ENCODE measurements around the gene SPEG. TPM values are rescaled to one million over a fixed set of nuclear protein-coding genes. Genes with fewer than 3 reads are reported as not detected.

SPEG gene
- total RNA-seq, 2 donors from 2014 or later = 82.2 to 90.8 TPM

DNA sequence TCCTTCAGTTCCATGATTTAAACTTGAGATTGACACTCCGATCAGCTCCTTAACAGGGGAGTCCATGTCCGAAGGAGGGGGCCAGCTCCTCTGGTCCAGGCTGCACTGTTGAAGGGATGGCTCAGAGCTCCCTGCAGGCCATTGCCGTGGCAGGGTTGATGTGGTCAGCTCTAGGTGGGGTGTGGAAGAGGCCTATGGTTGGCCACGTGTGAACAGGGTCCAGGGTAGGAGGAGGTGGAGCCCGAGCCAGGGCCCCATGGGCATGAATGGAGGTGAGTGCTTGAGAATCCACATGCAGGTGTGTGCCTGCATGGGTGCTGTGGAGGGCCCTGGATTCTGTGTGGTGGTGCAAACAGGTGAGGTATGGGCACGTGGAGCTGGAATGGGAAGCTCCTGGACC is 1.1 kb downstream of the SPEG start:
- Histone ChIP-seq H3K9me3 (no peaks in the 10 kb centered on the region), H3K36me3 (no peaks in the 10 kb centered on the region), H3K4me3 (peak overlapping the region; percentile 46 to 58), H3K4me1 (peaks cover 0 to 26% of the 10 kb centered on the region in 2 donors), H3K27ac (peak overlapping the region; percentile 89 to 93), H3K27me3 (no peaks in the 10 kb centered on the region)
- TF ChIP-seq CTCF (IDR thresholded peaks at IDR 0.05) = no peak
- no peak for DNase-seq (ENCODE audit: low spot score)

GRCh38 chr2:219436491-219436890 is 1.8 kb downstream of the SPEG start:
- no peaks in the 10 kb centered on the region for H3K36me3 ChIP-seq
- H3K27ac ChIP-seq = peak overlapping the region; percentile 89 to 93
- TF ChIP-seq CTCF (IDR thresholded peaks at IDR 0.05) = no peak
- H3K27me3 ChIP-seq = no peaks in the 10 kb centered on the region
- DNase-seq (ENCODE audit: low spot score) = no peak
- peak overlapping the region in 1 of 2 donors; percentile 58 for H3K4me3 ChIP-seq
- H3K4me1 ChIP-seq = peaks cover 0 to 33% of the 10 kb centered on the region in 2 donors
- H3K9me3 ChIP-seq = no peaks in the 10 kb centered on the region

DNA sequence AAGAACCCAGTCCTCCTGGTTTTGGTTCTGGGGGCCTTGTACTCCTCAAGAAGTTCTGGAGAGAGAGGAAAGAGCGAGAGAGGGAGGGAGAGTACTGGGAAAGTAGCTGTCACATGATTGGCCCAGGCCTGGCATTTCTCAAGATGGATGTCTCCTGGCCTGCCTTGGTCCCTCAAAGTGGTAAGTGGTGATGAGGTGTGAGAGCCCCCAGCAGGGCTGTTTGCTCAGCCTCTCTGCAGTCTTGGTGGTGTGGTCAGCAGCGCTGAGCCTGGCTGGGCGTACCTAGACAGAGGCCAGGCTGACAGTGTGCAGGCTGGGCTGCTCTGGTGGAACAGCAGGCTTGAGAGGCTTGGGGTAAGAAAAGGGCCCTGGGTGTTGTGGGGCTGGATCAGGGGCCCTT is 2.5 kb downstream of the SPEG start:
- no peak for DNase-seq (ENCODE audit: low spot score)
- H3K9me3 ChIP-seq = no peaks in the 10 kb centered on the region
- peaks cover 0 to 37% of the 10 kb centered on the region in 2 donors for H3K4me1 ChIP-seq
- peak overlapping the region; percentile 89 to 93 for H3K27ac ChIP-seq
- H3K27me3 ChIP-seq = no peaks in the 10 kb centered on the region
- no peaks in the 10 kb centered on the region for H3K36me3 ChIP-seq
- no peak for TF ChIP-seq CTCF (IDR thresholded peaks at IDR 0.05)
- H3K4me3 ChIP-seq = no peak overlapping the region

DNA sequence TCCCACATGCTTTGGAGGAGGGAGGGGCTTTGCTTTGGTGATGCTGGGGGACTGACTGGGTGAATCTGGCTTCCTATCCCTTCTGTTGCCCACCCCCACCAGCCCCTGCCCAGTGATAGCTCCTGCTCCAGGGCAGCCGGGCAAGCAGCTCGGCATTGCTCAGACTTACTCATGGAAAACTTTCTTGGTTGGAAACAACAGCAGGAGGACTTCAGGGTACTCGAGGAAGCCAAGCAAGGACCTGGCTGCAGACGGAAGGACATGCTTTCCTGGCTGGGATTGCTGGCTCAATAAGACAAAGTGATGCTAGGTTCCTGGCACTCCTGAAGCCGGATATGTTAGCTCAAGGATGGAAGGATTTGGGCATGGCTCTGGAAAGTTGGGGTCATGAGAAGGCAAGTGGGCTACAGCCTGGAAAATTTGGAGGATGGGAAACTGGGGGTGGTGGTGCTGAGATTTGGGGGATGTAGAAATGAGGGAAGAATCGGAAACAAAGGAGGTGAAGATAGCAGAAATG is 3.1 kb downstream of the SPEG start:
- no peak for DNase-seq (ENCODE audit: low spot score)
- Histone ChIP-seq H3K4me3 (no peak overlapping the region), H3K4me1 (peaks cover 0 to 43% of the 10 kb centered on the region in 2 donors), H3K36me3 (no peaks in the 10 kb centered on the region), H3K27me3 (no peaks in the 10 kb centered on the region), H3K27ac (peak overlapping the region; percentile 89 to 93), H3K9me3 (no peaks in the 10 kb centered on the region)
- TF ChIP-seq CTCF (IDR thresholded peaks at IDR 0.05) = no peak

GRCh38 chr2:219438453-219438852 is 3.8 kb downstream of the SPEG start:
- Histone ChIP-seq H3K4me1 (peaks cover 0 to 50% of the 10 kb centered on the region in 2 donors), H3K9me3 (no peaks in the 10 kb centered on the region), H3K27me3 (no peaks in the 10 kb centered on the region), H3K4me3 (no peak overlapping the region), H3K27ac (peak overlapping the region; percentile 39 to 89), H3K36me3 (no peaks in the 10 kb centered on the region)
- no peak for DNase-seq (ENCODE audit: low spot score)
- TF ChIP-seq CTCF (IDR thresholded peaks at IDR 0.05) = no peak

GRCh38 chr2:219439506-219439905 is 4.9 kb downstream of the SPEG start:
- Histone ChIP-seq H3K4me3 (no peak overlapping the region), H3K36me3 (no peaks in the 10 kb centered on the region), H3K4me1 (peaks cover 0 to 57% of the 10 kb centered on the region in 2 donors), H3K27me3 (no peaks in the 10 kb centered on the region), H3K27ac (peak overlapping the region; percentile 39 to 89), H3K9me3 (no peaks in the 10 kb centered on the region)
- no peak for DNase-seq (ENCODE audit: low spot score)
- TF ChIP-seq CTCF (IDR thresholded peaks at IDR 0.05) = no peak

All from right atrium auricular region (tissue), 2 donors.